HG03575 (cell line): ENCODE data around the gene CDNF.
"Not testable (repeated sequence)": the region's sequence is repeated elsewhere in the genome, so short reads cannot be mapped to it uniquely, and the experiment has no call there.

Experiments used
- ATAC-seq: cut with Tn5 transposase; IDR thresholded peaks from one replicate; pipeline ENCODE4 v1.9.1; 2021; ENCODE audit not compliant: unreplicated experiment, insufficient number of reproducible peaks, low FRiP score; ENCODE audit errors: extremely low read depth

CDNF gene

DNA sequence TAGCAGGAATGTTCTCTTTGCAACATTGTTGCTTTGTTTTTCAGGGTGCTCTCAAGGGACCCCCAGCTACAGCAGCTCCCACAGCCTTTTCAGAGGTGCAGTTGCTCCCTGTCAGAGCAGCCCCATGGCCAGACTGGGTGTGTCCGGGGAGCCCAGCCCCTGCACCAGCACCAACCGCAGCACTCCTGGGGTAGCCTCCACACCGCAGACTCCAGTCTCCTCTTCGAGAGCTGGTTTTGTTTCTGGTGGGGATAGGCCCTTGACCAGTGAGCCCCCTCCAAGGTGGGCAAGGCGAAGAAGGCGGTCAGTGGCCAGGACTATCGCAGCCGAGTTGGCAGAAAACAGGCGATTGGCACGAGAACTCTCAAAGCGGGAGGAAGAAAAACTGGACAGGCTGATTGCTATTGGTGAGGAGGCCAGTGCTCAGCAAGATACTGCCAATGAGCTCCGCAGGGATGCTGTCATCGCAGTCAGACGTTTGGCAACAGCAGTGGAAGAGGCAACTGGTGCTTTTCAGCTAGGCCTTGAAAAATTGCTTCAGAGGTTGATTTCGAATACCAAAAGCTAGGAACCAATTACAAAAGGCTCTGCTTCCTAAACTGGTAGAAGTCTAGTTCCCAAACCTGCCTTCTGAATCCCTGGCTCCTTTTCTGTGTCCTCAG is 5.6 kb upstream of the CDNF start:
- no peak for ATAC-seq

DNA sequence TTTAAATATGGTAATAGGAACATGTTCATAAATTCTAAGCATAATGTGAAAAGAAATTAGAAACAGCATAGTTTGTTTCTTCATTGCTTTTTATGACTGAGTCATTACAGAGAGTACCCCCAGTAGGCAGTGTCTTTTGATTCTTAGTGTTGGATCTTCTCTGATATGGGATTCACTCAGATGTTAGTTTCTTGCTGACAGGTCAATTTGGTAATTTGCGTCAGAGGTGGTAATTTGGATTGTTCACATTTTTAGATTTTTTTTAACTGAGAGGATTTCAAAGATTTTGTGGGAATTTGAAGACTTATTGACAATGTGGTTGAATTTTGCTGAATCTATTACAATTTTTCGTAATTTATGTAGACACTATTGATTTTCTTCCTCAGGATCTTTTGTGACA is 2.3 kb upstream of the CDNF start:
- no peak for ATAC-seq

DNA sequence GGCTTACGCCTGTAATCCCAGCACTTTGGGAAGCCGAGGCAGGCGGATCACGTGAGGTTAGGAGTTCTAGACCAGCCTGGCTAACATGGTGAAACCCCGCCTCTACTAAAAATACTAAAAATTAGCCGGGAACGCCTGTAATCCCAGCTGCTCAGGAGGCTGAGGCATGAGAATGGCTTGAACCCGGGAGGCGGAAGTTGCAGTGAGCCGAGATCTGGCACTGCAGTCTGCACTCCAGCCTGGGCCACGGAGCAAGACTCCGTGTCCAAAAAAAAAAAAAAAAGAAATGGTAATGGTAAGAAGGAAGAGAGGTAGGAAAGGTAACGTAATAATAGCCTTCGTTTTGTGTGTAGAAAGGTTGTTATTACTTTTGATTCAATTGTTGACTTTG is 1.5 kb upstream of the CDNF start:
- ATAC-seq, result no peak

- no peak for ATAC-seq
These were observed 906 bp upstream of the CDNF start for GRCh38 chr10:14838582-14839304.

GRCh38 chr10:14837003-14837756 is 657 bp downstream of the CDNF start:
- no peak for ATAC-seq

GRCh38 chr10:14836208-14836607 is 1.6 kb downstream of the CDNF start:
- ATAC-seq, result no peak

DNA sequence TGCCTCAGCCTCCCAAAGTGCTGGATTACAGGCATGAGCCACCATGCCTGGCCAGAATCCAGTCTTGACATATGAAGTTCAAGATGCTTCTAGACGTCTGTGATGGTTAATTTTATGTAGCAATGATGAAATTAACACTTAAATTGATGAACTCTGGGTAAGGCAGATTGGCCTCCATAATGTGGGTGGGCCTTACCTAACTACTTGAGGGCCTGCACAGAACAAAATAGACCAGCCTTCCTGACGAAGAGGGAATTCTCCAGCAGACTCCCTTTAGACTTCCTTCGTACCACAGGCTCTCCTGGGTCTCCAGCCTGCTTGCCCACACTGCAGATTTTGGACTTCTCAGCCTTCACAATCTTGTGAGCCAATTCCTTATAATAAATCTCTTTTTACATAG is 4.7 kb downstream of the CDNF start:
- no peak for ATAC-seq

GRCh38 chr10:14826076-14826829 is 11.6 kb downstream of the CDNF start:
- ATAC-seq, result no peak

- no peak for ATAC-seq
These were observed 13.9 kb downstream of the CDNF start for GRCh38 chr10:14823966-14824365.

DNA sequence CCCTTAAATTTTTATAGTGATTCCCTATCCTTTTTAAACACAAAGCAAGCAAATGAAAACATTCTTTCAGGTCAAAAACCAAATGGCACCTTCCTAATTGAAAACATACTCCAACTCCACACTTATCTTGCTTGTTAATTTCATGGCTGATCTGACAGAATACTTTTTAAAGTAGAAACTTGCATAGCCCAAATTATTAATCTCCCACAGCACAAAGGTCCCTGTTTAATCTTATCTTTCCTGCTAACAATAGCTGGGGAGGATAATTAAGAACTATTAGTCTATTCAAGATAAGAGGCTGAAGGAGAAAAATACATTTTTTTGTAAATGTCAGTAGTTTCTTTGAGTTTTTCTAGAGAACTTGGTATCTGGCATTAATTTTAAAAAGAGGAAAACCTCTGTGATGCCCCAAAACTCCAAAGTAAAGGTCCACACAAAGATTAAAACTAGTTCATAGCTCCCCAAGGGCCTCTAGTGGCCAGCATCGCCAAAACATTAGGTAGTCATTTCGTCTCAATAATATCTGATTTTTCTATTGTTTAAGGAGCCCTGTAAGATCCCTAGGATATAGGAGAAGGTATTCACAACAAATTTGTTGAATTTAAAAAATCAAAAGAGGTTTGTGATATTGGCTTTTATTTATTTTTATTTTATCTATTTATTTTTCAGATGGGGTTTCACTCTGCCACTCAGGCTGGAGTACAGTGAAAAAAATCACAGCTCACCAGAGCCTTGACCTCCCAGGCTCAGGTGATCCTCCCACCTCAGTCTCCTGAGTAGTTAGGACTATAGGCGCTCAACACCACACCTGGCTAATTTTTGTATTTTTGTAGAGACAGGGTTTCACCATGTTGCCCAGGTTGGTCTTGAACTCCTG is 14.7 kb downstream of the CDNF start:
- no peak for ATAC-seq

GRCh38 chr10:14821635-14822375 is 16.0 kb downstream of the CDNF start:
- ATAC-seq, result no peak

- no peak for ATAC-seq
These were observed 17.1 kb downstream of the CDNF start for GRCh38 chr10:14820775-14821154.

DNA sequence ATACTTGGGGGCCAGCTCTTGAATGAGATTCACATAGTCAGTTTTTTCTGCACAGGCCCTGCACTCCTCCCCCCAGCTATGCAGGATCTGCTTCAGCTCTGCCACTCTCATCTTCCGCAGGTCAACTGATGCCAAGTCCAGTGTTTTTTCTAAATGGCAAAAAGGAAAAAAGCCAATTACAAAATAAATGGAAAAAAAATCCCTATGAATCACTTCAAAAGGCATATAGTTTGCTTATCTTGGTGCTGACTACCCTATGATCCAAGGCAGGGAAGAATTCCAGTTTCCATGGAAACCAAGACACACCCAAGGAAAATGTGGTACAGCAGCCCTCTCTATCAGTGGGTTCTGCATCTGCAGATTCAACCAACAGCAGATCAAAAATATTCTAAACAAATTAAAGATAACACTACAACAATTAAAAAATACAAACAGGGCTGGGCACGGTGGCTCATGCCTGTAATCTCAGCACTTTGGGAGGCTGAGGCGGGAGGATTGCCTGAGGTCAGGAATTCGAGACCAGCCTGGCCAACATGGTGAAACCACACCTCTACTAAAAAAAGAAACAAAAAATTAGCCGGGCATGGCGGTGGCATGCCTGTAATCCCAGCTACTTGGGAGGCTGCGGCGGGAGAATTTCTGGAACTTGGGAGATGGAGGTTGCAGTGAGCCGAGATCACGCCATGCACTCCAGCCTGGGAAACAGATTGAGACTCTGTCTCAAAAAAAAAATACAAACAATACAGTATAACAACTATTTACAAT is 17.6 kb downstream of the CDNF start:
- no peak for ATAC-seq

DNA sequence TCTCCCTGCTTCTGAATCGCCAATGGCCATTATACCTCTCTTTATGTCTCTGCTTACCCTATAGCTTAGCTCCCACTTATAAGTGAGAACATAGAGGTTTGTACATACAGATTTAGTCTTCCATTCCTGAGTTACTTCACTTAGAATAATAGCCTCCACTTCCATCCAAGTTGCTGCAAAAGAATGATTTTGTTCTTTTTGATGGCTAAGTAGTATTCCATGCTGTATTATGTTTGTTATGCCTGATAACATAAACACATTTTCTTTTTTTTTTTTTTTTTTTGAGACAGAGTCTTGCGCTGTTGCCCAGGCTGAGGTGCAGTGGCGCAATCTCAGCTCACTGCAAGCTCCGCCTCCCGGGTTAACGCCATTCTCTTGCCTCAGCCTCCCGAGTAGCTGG is 21.1 kb downstream of the CDNF start:
- ATAC-seq, result not testable (repeated sequence)

DNA sequence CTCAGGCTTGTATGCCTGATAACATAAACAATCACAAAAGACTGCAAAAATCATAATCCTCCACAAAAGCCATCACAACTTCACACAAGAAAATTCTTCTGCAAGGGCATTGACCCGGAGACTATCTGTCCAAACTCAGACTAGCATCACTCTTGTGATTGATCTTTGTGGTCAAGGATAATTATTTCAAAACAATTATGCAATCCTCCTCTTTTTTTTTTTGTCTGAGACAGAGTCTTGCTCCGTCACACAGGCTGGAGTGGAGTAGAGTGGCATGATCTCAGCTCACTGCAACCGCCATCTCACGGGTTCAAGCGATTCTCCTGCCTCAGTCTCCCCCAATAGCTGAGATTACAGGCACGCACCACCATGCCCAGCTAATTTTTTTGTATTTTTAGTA is 22.2 kb downstream of the CDNF start:
- ATAC-seq, result no peak

- no peak for ATAC-seq
These were observed 25.6 kb downstream of the CDNF start for GRCh38 chr10:14812271-14812670.
